Measurements from ENCODE around the gene KCNQ2.
"Not testable (repeated sequence)": the region's sequence is repeated elsewhere in the genome, so short reads cannot be mapped to it uniquely, and the experiment has no call there.

The KCNQ2 gene

DNA sequence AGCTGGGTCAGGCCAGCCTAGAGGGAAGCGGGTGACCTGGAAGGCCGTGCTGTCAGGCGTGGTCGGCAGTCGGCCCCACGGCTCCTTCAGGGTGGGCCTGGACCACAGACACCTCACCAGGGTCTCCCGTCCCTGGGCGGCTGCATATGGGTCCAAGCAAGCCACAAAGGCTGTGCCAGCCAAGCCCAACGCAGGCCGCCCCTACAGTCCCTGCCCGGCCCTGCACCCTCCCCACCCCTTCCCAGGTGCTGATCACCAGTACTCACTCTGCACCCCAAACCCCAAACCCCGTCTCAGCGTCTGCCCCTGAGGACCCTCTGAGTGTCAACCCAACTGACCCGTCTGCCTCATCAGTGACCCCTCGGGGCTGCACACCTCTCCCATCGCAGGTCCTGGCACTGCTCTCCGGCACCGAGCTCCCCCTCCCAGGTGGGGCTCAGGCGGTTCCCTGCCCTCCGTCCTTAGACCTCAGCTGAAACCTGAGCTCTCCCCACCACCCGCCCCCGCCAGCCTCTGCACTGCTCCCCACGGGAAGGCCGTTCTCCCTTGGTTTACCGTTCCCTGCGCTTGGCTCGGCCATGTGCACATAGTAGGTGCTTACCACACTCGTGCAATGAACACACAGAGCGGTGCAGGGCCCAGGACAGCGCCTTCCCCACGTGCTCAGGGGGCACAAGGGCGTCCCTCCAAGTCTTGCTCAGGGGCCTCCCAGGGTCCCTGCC, 46.7 kb upstream of the KCNQ2 start:
- CTCF ChIA-PET, result interaction anchor here (5.0 kb wide), 1 partner anchor 23 kb away, joined by 26 read pairs; no protein-coding TSS in a partner anchor
- H3K4me3 ChIP-seq (ENCODE audit: low read depth, low read length), result peak overlapping the region; percentile 91
- POLR2A ChIA-PET, result interaction anchor here (0.6 kb wide), 1 partner anchor 227 kb away, joined by 3 read pairs; no protein-coding TSS in a partner anchor
- no peak for DNase-seq (ENCODE audit: low read depth, low spot score)
- TF ChIP-seq, protein P1, sequence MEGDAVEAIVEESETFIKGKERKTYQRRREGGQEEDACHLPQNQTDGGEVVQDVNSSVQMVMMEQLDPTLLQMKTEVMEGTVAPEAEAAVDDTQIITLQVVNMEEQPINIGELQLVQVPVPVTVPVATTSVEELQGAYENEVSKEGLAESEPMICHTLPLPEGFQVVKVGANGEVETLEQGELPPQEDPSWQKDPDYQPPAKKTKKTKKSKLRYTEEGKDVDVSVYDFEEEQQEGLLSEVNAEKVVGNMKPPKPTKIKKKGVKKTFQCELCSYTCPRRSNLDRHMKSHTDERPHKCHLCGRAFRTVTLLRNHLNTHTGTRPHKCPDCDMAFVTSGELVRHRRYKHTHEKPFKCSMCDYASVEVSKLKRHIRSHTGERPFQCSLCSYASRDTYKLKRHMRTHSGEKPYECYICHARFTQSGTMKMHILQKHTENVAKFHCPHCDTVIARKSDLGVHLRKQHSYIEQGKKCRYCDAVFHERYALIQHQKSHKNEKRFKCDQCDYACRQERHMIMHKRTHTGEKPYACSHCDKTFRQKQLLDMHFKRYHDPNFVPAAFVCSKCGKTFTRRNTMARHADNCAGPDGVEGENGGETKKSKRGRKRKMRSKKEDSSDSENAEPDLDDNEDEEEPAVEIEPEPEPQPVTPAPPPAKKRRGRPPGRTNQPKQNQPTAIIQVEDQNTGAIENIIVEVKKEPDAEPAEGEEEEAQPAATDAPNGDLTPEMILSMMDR (IDR thresholded peaks at IDR 0.05; ENCODE audit: insufficient read depth, low read length, missing control alignments), result no peak

DNA sequence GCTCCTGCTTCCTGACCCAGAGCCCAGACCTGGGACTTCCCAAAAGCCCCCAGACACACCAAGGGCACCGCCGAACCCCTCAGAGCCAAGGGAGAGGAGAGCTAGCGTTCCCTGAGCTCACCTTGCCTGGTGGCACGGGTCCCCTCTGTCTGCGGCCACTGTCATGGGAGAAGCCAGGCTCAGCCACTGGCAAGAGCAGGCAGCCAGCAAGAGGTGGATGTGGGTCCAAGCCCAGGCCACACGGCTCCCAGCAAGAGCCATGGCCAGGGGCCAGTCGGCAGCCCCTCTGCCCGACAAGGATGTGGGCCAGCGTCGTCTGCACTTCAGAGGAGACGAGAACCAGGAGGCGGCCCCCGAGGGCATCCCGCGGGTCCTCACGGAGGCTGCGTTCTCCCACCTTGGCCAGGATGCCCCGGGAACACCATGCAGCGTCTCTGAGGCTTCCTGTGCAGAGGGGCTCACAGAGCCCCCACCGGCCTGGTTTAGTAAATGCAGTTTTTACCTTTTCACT, 46.0 kb upstream of the KCNQ2 start:
- TF ChIP-seq, protein P1 (IDR thresholded peaks at IDR 0.05; ENCODE audit: insufficient read depth, low read length, missing control alignments), result no peak
- ChIA-PET POLR2A (no interaction called here), CTCF (interaction anchor here (0.8 to 5.0 kb wide), 2 partner anchors 19 to 22 kb away, joined by 4 to 26 read pairs; partner anchors contain the start of gene PTK6)
- H3K4me3 ChIP-seq (ENCODE audit: low read depth, low read length), result no peak overlapping the region
- DNase-seq (ENCODE audit: low read depth, low spot score), result no peak

DNA sequence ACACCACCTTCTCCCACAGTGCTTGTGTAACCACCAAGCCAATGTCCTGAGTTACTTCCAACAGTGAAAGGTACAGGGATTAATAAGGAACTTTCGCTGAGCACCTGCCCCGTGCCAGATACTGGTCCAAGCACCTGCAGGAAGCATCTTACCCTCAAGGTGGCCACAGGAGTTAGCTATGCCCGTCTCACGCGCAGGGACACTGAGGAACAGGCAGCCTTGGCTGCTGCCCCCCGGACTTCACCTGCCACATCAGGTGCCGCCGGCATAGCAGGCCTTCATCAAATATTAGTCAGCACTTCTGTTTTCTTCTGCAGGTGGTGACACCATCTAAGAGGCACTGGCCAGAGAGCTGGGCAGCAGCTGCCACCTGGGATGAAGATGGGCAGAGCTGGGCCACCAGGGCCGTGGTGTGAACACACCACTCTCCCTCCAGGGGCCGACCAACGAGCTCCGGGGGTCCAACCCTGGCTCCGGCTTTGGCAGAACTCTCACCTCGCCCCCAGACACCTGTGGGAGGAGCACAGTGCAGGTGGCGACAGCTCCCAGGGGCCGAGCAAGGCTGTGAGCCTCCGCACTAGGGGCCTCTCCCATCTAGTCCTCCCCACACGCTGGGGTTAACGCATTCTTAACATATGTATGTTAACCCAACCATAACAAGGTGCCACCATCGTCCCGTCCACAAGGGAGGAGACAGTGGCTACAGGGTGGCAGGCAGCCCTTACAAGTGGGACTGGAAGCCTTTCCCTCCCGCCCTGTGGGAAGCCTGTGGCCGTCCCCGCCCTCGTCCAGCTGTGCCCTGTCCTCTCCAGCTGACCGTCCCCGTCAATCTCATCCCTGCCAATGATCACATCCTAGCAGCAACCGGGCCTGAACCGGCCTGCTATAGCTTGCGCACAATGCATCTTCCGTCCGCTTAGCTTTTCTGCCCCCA, 45.2 kb upstream of the KCNQ2 start:
- ChIA-PET CTCF (interaction anchor here (0.8 to 5.0 kb wide), 2 partner anchors 20 to 21 kb away, joined by 4 to 26 read pairs; partner anchors contain the start of gene PTK6), POLR2A (no interaction called here)
- H3K4me3 ChIP-seq (ENCODE audit: low read depth, low read length), result no peak overlapping the region
- no peak for DNase-seq (ENCODE audit: low read depth, low spot score)
- TF ChIP-seq, protein P1 (IDR thresholded peaks at IDR 0.05; ENCODE audit: insufficient read depth, low read length, missing control alignments), result no peak

DNA sequence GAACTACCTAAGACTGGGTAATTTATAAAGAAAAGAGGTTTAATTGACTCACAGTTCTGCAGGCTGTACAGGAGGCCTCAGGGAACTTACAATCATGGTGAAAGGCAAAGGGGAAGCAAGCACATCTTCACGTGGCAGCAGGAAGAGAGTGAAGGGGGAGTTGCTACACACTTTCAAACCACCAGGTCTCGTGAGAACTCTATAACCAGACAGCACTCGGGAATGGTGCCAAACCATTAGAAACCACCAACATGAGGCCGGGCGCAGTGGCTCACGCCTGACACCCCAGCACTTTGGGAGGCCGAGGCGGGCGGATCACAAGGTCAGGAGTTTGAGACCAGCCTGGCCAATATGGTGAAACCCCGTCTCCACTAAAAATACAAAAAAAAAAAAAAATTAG, 42.1 kb upstream of the KCNQ2 start:
- POLR2A ChIA-PET; H3K4me3 ChIP-seq (ENCODE audit: low read depth, low read length); CTCF ChIA-PET; DNase-seq (ENCODE audit: low read depth, low spot score): not testable (repeated sequence)

DNA sequence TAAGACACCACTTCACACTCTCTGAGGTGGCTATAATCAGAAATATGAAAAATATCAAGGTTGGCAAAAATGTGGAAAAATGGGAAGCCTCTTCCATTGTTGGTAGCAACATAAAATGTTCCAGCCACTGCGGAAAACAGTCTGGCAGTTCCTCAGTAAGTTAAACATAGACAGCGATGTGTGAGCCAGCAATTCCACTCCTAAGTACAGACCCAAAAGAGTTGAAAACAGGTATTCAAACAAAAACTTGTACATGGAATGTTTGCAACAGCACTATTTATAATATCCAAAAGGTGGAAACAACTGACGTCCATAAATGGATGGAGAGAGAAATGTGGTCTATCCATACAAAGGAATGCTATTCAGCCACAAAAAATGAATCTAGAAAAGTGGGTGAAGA, 40.8 kb upstream of the KCNQ2 start:
- no peak overlapping the region for H3K4me3 ChIP-seq (ENCODE audit: low read depth, low read length)
- POLR2A ChIA-PET, result interaction anchor here (1.5 kb wide), 1 partner anchor 8 kb away, joined by 3 read pairs; no protein-coding TSS in a partner anchor
- DNase-seq (ENCODE audit: low read depth, low spot score), result no peak
- TF ChIP-seq, protein P1 (IDR thresholded peaks at IDR 0.05; ENCODE audit: insufficient read depth, low read length, missing control alignments), result no peak
- CTCF ChIA-PET, result interaction anchor here (0.9 kb wide), 1 partner anchor 17 kb away, joined by 3 read pairs; no protein-coding TSS in a partner anchor

DNA sequence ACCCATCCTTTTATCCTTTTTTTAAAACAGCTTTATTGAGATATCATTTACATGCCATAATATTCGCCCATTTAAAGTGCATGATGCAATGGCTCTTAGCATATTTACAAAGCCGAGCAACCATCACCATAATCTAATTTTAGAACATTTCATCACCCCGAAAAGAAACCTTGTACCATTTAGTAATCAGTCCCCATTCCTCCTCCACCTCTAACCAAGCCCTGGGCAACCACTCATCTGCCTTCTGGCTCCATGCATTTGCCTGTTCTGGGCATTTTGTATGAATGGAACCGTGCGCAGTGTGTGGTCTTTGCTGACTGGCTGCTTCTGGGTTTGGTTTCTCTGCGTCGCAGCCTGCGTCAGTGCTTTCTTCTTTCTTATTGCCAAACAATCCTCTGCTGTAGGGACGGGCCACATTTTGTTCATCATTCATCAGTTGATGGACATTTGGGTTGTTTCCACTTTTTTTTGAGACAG, 36.7 kb upstream of the KCNQ2 start:
- ChIA-PET POLR2A (no interaction called here), CTCF (interaction anchor here (3.3 kb wide), 1 partner anchor 13 kb away, joined by 26 read pairs; no protein-coding TSS in a partner anchor)
- no peak overlapping the region for H3K4me3 ChIP-seq (ENCODE audit: low read depth, low read length)
- no peak for DNase-seq (ENCODE audit: low read depth, low spot score)
- TF ChIP-seq, protein P1 (IDR thresholded peaks at IDR 0.05; ENCODE audit: insufficient read depth, low read length, missing control alignments), result no peak
